GM19193 (cell line): ENCODE data around the gene MAML2.

Experiments
- POLR2A ChIP-seq: IDR thresholded peaks from 4 replicates; pipeline ENCODE4 v1.6.1; 2011; ENCODE audit not compliant: insufficient read depth, insufficient read length; ENCODE audit errors: extremely low read depth

The MAML2 gene

DNA sequence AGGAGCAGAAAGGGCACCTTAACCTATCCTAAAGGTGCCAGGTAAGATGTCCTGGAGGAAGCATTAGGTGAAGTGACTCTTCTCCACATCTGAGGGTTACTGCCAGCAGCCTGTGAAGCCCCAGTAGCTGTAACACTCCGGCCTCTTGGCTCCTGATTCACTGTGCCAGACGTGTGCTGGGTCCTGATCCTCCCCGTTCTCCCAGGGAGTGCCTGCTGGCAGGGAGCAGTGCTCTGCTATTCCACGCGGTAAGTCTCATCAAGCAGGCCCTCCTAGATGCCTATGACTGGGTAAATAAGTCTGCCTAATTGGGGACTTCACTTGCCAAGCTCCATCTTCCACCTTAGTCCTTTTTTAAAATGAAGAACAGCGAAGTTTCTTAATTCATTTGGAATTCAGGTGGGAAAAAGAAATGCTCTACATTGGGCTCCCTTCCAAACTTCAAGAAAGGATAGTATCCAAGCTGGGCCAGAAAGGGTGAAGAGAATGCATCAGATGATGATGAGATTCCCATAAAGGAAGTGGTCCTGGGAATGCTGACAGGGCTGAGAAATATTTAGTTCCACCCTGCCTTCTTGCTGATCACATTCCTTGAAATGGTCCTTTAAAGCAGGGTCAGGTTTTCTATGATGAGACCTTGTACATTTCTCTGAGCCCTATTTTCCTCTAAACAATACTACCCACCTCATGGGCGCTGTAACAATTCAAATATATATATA, 188.0 kb downstream of the MAML2 start:
- TF ChIP-seq POLR2A, result no peak

DNA sequence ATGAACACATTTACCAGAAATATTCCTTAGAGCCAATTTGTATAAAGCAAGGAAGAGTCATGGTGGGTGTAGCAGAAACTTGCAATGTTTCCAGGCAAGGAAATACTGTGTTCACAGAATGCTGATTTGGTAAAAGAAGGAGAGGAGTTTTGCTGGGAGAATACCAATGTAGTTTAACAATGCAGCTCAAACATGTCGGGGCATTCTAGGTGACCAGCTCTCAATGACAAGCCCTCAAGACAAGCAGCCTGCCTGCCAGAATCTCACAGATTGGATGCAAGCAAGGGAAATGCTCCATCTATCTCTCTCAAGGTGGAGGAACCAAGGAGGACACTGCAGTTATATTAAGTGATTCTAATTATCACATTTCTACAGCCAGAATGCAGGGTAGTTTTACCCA, 190.4 kb downstream of the MAML2 start:
- no peak for TF ChIP-seq POLR2A

DNA sequence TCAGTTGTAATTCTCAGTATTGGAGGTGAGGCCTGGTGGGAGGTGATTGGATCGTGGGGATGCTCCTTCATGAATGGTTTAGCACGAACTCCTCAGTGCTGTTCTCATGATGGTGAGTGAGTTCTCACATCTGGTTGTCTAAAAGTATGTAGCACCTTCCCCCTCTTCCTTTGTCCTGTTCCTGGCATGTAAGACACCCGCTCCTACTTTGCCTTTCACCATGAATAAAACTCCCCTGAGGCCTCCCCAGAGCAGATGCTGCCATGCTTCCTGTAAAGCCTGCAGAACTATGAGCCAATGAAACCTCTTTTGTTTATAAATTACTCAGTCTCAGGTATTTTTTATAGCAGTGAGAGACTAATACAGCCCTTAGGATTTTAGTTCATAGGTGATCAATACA, 191.5 kb downstream of the MAML2 start:
- no peak for TF ChIP-seq POLR2A

DNA sequence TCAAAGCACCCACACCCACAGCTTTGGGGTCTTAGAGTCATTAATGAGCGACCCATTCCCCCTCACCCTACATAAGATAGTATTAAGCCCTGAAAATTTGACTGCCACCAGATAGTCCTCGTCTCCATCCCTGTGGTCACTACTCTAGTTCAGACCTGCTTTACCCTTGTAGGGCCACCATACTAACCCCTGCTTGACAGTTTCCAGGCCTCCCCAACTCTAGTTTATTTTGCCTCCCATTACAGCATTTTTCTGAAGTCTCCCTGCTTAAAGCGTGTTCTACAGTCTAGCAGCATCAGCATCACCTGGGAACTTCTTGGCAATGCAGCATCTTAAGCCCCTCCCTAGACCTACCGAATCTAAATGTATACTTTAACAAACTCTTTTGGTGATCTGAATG, 192.4 kb downstream of the MAML2 start:
- no peak for TF ChIP-seq POLR2A

DNA sequence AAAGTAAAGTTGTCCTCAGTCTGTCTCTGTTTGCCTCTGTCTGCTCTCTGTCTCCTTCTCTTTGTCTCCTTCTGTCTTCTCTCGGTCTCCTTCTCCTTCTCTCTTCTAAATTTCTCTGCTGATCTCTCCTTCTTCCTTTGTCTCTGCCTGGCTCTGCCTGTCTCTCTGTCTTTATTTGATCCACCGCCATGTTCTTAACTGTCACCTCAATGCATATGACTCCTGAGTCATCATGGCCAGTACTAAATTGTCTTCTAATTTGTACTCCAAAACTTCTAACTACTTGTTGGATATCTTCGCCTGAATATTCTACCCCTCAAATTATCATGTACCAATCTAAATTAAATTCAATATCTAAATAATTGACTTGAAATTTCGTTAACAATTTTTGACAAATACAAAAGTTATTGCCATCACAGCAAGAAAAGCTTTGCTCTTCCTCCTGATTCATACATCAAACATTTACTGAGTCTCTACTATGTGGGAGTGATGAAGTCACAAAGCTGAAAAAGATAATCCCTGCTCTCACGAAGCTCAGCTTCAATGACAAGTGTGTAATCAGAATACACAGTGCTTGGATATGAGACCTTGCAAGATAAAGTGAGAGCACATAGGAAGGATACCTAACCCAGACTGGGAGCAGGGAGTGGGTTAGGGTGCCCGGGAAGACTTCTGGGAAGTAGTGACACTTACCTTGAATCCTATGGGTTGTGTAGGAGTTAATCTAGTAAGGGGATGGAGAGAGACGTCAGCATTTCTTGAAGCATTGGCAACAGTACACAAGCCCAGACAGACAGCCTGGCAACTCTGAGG, 193.0 kb downstream of the MAML2 start:
- TF ChIP-seq POLR2A, result no peak

DNA sequence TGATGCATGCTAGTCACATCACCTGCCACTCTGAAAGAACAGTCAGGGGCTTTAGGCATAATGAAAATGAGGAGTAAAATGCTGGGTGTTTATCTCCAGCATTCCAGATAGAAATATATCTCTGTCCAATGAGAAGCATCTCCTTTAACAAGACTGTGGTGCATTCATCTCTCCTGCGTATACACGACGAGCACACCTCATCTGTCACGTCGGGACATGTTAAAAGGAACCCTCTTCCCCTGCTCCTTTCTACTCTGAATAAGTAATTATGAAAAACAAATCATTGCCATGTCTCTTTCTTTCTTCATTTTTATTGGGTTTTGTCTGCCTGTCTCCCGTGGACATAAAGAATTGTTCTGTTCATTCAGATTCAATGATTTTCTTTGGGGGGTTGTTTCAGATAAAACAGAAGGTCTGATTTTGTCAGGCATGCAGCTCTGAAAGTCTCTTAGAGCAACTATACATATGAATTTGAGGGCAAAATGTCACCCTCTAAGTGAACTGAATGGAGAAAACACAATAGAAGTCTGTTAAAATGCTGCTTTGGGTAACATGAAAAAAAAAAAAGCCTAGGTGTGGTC, 195.0 kb downstream of the MAML2 start:
- TF ChIP-seq POLR2A, result no peak

DNA sequence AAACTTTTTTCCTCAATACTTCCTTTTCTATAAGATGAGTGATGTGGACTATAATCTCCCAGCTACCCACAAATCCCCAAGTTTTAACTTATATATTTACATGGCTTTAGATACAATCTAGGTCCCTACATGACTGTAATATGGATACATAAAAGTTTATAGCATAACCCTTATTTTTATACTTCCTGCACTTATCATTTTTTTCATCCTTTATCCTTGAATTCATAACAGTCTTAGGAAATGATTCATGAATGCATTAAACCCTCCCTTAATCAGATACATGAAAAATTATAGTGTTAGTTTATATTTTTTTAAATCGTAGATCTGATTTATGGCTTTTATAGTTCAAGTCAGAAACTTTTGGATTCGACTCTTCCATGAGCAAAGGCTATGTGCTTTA, 195.8 kb downstream of the MAML2 start:
- no peak for TF ChIP-seq POLR2A

DNA sequence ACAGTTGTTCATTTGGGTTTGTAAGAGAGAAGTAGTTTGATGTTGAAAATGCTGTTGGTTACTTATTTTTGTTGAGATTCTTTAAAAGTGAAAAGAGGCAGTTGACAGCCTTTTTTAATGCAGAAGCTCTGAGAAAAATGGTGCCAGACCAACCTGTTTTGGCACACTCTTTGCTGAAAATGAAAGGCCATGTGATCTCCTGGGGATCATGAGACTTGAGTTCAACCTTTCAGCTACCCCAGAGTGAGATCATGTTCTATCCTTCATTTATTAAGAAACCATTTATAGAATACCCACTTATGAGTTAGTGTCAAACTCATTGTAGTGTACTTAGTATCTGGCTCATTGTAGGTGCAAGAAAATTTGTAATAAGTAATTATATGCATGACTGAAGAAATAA, 196.2 kb downstream of the MAML2 start:
- TF ChIP-seq POLR2A, result no peak

DNA sequence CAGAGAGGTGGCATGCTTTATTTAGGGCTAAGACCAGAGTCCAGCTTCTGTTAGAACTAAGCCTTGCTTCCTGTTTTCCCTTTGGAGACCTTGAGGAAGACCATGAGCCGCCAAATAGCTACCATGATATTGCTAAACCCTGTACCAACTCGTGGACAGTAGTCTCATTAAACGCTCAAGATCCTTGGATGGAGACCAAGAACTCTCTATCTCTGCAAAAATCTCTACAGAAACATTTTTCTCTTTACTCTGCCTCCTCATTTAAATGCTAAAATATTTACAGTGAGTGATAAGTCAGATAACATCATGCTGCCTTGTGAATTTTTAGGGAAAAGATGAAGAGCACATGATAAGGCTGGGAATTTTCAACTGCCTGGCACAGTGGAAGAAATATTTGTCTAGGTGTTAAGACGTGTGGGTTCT, 197.8 kb downstream of the MAML2 start:
- TF ChIP-seq POLR2A, result no peak

DNA sequence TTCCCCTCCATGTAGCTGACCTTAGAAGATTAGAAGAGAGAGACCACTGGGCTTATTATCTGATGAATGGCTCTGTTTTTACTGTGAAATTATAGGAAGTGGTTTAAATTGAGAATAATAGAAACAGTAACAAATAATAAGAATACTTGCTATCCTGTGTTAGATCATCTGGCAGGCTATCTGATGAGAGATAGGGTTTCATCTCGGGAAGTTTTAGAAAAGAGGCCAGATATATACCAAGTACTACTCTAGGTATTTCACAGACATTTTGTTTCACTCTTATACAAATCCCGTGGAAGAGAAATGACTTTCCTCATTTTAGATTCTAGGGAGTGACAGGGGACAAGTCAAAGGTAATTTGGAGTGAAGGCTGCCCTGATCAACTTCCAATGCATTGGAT, 198.4 kb downstream of the MAML2 start:
- no peak for TF ChIP-seq POLR2A

DNA sequence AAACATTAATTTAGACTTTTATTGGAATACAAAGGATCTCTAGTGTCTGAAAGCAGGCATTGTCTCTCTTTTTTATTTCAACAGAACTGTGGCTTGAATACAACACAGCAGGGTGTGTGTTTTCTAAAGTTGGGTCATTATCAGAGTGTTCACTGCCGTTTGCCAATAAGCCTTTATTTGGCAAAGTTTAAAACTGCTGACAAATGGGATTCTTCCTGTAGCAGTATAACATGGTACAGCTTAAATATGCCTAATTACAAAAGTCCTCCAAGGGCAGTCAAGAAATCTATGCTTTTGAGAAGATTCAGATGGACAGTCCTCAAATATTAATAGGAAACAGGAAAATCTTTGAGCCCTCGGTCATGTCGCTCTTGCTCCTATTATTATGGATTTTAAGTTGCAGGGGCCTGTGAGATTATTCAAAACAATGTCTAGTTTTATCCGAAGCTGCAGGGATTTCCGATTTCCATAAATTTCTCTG, 199.9 kb downstream of the MAML2 start:
- no peak for TF ChIP-seq POLR2A

DNA sequence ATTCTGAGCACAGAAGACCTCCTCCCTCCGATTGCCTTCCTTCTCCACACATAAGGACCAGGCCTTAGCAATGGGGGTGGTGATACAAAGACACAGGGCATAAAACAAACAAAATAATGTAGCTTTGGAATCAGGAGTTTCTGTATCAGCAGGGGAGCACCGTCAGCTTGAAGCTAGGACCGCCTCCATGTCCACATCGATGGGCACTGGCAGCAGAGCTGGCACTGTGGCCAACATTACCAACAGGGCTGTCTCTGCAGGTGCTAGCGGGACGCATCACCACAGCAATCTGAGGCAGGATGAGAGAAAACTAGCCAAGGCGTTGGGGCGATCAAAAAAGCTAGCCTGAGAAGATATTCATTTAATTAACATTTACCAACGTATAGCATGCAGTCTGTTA, 201.4 kb downstream of the MAML2 start:
- no peak for TF ChIP-seq POLR2A

DNA sequence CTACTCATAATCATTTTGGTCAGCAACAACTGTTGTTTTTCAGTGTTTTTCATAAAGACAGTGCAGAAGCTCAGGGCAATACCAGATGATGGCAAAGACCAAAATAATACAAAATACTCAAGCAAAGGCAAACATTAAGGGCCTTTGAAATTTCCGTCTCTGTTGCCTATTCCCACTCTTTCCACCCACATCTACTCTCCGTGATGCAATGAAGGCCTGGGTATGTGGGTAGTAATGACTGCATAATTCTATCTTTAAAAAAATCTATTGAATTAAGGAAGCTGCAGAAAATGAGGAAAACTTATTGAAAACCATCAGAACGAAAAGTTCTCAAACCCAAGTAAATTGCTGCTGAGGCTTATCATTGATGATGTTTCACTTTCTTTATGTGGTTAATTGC, 203.3 kb downstream of the MAML2 start:
- TF ChIP-seq POLR2A, result no peak

DNA sequence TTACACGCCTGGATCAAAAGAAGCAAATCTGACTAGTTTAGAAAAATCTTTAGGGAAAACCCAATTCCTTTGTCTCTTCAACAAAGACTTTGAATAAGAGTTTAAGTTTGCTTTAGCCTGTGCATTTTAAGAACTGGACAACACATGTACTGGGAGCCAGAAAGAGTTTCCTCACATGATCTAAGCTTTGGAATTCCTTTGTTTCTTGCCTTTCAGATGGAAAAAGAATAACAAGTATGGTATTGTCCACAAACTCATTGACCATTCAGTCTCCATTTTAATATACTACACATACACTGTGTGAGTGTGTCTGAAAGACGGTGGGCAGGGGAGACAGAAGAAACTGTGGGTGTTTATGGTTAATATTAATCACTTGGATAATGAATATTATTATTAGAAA, 205.6 kb downstream of the MAML2 start:
- no peak for TF ChIP-seq POLR2A

DNA sequence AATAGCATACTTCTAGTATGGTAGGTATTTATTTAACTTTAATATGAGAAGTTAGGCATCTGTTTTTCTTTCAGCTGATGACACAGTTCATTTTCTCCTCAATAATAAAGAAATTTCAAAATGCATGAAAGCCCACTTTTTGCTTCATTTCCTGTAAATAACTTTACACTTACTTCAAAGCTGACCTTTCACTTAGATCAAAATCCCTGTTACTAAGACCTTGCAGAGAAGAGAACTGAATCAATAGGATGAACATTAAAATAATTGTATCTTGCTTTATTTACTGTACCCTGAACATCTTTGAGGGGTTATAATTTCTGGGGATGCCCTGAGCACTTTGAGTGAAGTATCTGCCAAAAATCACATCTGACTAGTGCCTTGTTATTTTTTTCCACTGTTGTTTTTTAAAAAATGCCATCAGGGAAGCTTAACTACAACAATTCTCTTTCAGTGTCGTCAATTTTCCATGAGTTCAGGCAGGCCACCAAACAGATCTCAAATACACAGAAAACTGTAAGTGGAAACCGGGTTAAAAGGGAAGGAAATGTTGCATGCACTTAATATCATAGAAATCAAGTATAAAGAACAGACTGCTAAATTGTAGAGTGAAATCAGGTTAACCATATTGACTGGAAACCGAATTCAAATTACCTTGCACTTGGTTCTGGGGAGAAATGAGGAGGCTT, 206.2 kb downstream of the MAML2 start:
- no peak for TF ChIP-seq POLR2A
